Measurements from ENCODE around the gene CCDC200.
"Not testable (repeated sequence)": the region's sequence is repeated elsewhere in the genome, so short reads cannot be mapped to it uniquely, and the experiment has no call there.

Gene CCDC200

GRCh38 chr17:43228020-43228782, at the start of gene CCDC200:
CCDC200 (minus strand) TSS chr17:43228623; CDS start chr17:43228554, 69 bp downstream.
- DNase-seq, result not testable (repeated sequence)

DNA sequence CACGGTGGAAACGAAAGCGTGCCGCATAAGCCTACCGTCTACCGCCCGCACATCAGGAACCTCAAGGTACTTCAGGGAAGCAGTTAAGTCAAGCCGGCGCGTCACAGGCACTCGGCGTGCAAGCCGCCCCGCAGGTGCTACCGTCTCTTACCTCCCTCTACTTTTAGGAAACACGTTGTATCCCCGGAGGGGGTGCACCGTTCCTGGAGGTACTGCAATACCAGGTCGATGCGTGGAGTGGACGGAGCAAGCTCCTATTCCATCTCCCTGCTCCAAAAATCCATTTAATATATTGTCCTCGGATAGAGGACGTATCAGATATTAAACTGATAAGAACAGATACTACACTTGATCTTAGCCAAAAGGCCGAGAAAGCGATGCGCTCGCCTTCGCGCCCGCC, 44.5 kb upstream of the CCDC200 start:
- DNase-seq, result not testable (repeated sequence)

GRCh38 chr17:43272483-43272882, 44.1 kb upstream of the CCDC200 start:
- not testable (repeated sequence) for DNase-seq

DNA sequence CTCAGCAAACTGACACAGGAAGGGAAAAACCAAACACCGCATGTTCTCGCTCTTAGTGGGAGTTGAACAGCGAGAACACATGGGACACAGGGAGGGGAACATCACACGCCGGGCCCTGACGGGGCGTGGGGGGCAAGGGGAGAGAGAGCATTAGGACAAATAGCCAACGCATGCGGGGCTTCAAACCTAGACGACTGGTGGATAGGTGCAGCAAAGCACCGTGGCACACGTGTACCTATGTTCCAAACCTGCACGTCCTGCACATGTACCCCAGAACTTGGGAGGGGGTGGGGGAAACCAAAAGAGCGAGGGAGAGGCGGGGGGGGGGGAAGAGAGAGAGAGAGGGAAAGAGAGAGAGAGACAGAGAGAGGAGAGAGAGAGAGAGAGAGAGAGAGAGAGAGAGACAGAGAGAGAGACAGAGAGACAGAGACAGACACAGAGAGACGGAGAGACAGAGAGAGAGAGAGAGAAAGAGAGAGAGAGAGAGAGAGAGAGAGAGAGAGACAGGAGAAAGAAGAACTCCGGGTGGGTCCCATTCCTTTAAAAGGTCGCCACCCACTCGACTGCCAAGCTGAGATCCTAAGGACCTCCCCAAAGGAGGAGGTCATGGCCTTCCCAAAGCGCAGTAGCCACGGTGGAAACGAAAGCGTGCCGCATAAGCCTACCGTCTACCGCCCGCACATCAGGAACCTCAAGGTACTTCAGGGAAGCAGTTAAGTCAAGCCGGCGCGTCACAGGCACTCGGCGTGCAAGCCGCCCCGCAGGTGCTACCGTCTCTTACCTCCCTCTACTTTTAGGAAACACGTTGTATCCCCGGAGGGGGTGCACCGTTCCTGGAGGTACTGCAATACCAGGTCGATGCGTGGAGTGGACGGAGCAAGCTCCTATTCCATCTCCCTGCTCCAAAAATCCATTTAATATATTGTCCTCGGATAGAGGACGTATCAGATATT, 42.4 kb upstream of the CCDC200 start:
- not testable (repeated sequence) for DNase-seq

GRCh38 chr17:43246456-43246855, 18.0 kb upstream of the CCDC200 start:
- not testable (repeated sequence) for DNase-seq

DNA sequence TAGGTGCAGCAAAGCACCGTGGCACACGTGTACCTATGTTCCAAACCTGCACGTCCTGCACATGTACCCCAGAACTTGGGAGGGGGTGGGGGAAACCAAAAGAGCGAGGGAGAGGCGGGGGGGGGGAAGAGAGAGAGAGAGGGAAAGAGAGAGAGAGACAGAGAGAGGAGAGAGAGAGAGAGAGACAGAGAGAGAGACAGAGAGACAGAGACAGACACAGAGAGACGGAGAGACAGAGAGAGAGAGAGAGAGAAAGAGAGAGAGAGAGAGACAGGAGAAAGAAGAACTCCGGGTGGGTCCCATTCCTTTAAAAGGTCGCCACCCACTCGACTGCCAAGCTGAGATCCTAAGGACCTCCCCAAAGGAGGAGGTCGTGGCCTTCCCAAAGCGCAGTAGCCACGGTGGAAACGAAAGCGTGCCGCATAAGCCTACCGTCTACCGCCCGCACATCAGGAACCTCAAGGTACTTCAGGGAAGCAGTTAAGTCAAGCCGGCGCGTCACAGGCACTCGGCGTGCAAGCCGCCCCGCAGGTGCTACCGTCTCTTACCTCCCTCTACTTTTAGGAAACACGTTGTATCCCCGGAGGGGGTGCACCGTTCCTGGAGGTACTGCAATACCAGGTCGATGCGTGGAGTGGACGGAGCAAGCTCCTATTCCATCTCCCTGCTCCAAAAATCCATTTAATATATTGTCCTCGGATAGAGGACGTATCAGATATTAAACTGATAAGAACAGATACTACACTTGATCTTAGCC, 12.4 kb upstream of the CCDC200 start:
- not testable (repeated sequence) for DNase-seq

- not testable (repeated sequence) for DNase-seq
Measured at GRCh38 chr17:43239597-43239996, 11.2 kb upstream of the CCDC200 start.

DNA sequence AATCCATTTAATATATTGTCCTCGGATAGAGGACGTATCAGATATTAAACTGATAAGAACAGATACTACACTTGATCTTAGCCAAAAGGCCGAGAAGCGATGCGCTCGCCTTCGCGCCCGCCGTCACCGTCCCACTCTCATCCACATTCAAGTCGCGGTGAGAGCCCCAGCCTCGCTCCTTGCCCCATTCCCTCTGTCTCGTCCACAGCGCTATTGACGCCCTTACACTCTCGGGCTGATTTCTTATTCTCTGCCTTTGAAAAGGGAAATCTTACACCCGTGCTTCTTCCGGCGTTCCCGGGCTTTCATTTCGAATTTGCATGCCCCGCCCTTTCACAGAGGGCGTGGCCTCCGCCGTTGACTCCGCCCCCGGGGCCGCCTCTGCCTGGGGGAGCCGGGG, 5.5 kb upstream of the CCDC200 start, which contains the start of gene RNU2-1:
Gene RNU2-1, minus strand, starts transcription at position 101 of the 400 bp plus-strand sequence.
- DNase-seq, result not testable (repeated sequence)

DNA sequence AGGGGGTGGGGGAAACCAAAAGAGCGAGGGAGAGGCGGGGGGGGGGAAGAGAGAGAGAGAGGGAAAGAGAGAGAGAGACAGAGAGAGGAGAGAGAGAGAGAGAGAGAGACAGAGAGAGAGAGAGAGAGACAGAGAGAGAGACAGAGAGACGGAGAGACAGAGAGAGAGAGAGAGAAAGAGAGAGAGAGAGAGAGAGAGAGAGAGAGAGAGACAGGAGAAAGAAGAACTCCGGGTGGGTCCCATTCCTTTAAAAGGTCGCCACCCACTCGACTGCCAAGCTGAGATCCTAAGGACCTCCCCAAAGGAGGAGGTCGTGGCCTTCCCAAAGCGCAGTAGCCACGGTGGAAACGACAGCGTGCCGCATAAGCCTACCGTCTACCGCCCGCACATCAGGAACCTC, 4.8 kb upstream of the CCDC200 start:
- not testable (repeated sequence) for DNase-seq

DNA sequence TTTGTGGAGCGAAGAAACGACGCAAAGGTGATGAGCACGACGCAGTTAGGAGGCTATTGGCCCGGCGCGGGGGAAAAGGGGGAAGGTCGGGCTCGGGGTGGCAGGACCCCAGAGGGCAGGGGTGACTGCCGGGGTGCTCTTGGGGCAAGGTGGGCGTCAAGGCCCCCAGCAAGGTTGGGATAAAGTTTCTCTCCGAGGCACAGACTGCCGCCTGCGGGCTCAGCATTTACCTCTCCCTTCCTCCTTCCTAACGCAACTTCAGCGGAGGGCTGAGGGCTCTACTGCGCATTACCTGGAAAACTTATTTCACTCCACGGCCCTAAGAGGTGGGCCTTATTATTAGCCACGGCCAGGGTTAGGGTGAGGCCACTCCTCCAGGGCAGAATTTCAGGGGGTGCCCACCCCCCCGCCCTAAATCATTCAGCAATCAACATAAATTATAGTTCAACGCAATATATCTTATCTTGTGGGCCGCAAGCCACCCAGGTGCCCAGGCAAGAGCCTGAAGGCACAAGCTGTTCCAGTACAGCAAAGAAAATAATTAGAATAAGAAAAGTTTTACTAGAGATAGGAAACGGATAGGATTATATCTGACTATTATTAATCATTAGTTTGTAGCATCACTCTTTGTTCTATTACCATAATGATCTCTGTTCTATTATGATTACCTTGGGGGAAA, 3.7 kb upstream of the CCDC200 start:
- not testable (repeated sequence) for DNase-seq

- DNase-seq, result not testable (repeated sequence)
Measured at GRCh38 chr17:43231205-43232020, 3.0 kb upstream of the CCDC200 start.

DNA sequence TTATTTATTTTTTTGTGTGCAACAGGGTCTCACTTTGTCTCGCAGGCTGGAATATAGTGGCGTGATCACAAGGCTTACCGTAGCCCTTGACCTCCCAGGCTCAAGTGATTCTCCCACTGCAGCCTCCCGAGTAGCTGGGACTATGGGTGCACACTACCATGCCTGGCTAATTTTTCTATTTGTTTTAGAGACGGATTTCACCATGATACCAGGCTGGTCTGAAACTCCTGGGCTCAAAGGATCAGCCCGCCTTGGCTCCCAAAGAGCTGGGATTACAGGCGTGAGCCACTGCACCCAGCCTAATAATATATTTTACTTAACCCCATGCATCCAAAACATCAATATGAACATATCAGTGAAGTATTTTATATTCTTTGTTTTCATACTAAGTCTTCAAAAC, 2.0 kb downstream of the CCDC200 start:
- no peak for DNase-seq

- DNase-seq, result no peak
Measured at GRCh38 chr17:43224146-43224705, 4.2 kb downstream of the CCDC200 start.

GRCh38 chr17:43220511-43221125, 7.8 kb downstream of the CCDC200 start:
- DNase-seq, result no peak

DNA sequence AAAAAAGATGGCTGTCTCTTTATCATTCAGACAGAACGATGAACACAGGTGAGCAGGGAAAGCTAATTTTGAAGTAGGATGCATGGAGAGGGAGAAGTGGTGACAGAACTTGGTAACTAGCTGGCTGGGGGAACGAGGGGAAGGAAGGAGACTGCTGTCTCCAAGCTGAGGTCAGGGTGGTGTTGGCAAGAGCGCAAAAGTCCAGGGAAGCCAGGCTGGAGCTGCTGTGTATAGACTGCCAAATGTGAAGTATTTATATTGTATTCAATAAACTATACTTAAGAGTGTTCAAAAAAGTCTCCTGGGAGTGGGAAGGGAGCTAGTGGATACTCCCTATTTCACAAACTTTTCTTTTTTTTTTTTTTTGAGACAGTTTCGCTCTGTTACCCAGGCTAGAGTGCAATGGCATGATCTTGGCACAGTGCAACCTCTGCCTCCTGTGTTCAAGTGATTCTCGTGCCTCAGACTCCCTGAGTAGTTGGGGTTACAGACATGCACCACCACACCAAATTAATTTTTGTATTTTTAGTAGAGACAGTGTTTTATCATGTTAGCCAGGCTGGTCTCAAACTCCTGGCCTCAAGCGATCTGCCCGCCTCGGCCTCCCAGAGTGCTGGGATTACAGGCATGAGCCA, 8.6 kb downstream of the CCDC200 start:
- no peak for DNase-seq

DNA sequence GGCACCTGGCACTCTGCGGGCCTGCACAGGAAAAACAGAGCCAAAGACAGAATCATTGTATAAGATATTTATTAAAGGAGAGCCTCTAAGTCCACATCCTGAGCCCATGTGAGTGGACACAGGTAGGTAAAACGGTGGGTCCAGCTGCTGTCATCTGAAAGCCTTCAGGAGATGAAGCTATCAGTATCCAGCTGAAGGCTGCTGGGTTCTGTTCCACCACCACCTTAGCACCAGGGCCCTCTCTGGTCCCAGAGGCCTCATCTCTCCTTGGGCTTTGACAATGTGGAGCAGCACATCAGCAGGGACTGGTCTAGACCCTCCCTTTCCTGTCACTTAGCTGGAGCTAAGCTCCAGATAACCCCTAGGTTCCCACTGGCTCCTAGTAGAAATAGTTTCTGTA, 9.4 kb downstream of the CCDC200 start:
- DNase-seq, result no peak

DNA sequence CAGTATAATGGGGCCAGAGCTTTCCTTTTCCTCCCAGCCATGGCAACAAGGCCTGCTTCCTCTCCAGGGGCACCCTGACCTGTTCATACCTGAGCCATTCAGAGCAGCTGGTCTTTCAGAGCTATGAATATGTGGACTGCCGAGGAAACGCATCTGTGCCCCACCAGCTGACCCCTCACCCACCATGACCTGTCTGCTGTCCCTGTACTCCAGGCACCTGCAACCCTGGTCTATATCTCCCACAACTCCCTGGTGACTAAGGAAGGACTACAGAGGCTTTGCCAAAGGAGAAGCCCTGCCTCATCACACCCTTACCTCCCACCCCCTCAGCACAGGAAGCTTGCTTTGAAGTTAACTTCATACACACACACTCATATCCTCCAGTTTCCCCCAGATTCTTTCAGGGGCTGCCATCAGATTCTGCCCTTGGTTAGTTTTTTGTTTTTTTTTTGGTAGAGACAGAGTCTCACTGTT, 10.8 kb downstream of the CCDC200 start:
- no peak for DNase-seq

- DNase-seq, result no peak
Measured at GRCh38 chr17:43216762-43217613, 11.4 kb downstream of the CCDC200 start.

DNA sequence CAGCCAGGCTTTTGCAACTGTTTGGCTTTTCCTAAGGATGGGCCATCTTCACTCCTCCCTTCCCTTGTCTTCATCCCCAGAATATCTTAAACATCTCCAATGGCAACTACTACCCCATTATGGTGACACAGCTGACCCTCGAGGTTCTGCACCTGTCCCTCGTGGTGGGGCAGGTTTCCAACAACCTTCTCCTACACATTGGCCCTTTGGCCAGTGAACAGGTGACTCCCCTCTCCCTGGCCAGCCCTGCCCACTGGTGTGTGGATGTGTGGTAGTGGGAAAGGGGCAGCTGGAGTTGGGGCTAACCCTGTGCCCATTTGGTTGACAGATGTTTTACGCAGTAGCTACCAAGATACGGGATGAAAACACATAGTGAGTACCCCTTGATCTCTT, 12.1 kb downstream of the CCDC200 start:
- no peak for DNase-seq

Measured in OCI-M1 (cell line).